ENCODE measurements around the gene RASSF5. TPM values are rescaled to one million over a fixed set of nuclear protein-coding genes. Genes with fewer than 3 reads are reported as not detected.

The RASSF5 gene
- total and polyA plus RNA-seq, 2 experiments from 2014 or later, result 0.48 to 4.4 TPM

DNA sequence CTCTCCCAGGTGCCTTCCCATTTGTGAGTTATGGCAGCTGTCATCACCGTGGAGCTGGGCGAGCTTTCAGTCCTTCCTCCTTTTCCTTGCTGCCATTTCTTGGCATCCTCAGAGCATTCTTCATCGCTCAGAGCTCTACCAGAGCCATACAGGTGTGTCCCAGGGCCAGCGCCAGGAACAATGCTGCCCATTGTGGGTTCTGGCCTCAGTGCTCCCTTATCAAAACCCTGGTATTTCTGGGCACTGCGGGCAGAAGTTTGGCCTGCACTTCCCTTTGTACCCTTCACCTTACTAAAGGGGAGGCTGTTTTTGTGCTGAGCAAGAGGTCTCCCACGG lies 28.5 kb downstream of the RASSF5 start (continued):
- TF ChIP-seq, protein P1, sequence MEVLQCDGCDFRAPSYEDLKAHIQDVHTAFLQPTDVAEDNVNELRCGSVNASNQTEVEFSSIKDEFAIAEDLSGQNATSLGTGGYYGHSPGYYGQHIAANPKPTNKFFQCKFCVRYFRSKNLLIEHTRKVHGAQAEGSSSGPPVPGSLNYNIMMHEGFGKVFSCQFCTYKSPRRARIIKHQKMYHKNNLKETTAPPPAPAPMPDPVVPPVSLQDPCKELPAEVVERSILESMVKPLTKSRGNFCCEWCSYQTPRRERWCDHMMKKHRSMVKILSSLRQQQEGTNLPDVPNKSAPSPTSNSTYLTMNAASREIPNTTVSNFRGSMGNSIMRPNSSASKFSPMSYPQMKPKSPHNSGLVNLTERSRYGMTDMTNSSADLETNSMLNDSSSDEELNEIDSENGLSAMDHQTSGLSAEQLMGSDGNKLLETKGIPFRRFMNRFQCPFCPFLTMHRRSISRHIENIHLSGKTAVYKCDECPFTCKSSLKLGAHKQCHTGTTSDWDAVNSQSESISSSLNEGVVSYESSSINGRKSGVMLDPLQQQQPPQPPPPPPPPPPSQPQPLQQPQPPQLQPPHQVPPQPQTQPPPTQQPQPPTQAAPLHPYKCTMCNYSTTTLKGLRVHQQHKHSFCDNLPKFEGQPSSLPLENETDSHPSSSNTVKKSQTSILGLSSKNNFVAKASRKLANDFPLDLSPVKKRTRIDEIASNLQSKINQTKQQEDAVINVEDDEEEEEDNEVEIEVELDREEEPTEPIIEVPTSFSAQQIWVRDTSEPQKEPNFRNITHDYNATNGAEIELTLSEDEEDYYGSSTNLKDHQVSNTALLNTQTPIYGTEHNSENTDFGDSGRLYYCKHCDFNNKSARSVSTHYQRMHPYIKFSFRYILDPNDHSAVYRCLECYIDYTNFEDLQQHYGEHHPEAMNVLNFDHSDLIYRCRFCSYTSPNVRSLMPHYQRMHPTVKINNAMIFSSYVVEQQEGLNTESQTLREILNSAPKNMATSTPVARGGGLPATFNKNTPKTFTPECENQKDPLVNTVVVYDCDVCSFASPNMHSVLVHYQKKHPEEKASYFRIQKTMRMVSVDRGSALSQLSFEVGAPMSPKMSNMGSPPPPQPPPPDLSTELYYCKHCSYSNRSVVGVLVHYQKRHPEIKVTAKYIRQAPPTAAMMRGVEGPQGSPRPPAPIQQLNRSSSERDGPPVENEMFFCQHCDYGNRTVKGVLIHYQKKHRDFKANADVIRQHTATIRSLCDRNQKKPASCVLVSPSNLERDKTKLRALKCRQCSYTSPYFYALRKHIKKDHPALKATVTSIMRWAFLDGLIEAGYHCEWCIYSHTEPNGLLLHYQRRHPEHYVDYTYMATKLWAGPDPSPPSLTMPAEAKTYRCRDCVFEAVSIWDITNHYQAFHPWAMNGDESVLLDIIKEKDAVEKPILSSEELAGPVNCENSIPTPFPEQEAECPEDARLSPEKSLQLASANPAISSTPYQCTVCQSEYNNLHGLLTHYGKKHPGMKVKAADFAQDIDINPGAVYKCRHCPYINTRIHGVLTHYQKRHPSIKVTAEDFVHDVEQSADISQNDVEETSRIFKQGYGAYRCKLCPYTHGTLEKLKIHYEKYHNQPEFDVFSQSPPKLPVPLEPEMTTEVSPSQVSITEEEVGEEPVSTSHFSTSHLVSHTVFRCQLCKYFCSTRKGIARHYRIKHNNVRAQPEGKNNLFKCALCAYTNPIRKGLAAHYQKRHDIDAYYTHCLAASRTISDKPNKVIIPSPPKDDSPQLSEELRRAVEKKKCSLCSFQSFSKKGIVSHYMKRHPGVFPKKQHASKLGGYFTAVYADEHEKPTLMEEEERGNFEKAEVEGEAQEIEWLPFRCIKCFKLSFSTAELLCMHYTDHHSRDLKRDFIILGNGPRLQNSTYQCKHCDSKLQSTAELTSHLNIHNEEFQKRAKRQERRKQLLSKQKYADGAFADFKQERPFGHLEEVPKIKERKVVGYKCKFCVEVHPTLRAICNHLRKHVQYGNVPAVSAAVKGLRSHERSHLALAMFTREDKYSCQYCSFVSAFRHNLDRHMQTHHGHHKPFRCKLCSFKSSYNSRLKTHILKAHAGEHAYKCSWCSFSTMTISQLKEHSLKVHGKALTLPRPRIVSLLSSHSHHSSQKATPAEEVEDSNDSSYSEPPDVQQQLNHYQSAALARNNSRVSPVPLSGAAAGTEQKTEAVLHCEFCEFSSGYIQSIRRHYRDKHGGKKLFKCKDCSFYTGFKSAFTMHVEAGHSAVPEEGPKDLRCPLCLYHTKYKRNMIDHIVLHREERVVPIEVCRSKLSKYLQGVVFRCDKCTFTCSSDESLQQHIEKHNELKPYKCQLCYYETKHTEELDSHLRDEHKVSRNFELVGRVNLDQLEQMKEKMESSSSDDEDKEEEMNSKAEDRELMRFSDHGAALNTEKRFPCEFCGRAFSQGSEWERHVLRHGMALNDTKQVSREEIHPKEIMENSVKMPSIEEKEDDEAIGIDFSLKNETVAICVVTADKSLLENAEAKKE (CRISPR knock-in tag; IDR thresholded peaks at IDR 0.05), result no peak
- TF ChIP-seq ETS1 (IDR thresholded peaks at IDR 0.05) (no peak), ZNF331 (CRISPR knock-in tag; IDR thresholded peaks at IDR 0.05; ENCODE audit: low read depth) (no peak), EZH2phosphoT487 (IDR thresholded peaks at IDR 0.05; ENCODE audit: unreplicated experiment) (no peak), ZNF114 (CRISPR knock-in tag; IDR thresholded peaks at IDR 0.05) (no peak), POLR2AphosphoS5 (IDR thresholded peaks at IDR 0.05; ENCODE audit: low read depth) (no peak), JUNB (IDR thresholded peaks at IDR 0.05; ENCODE audit: unreplicated experiment) (no peak), CREB1 (CRISPR knock-in tag; IDR thresholded peaks at IDR 0.05; ENCODE audit: low read depth) (no peak), EZH2 (IDR thresholded peaks at IDR 0.05; ENCODE audit: low read depth, unreplicated experiment) (no peak)
- TF ChIP-seq, protein P2, sequence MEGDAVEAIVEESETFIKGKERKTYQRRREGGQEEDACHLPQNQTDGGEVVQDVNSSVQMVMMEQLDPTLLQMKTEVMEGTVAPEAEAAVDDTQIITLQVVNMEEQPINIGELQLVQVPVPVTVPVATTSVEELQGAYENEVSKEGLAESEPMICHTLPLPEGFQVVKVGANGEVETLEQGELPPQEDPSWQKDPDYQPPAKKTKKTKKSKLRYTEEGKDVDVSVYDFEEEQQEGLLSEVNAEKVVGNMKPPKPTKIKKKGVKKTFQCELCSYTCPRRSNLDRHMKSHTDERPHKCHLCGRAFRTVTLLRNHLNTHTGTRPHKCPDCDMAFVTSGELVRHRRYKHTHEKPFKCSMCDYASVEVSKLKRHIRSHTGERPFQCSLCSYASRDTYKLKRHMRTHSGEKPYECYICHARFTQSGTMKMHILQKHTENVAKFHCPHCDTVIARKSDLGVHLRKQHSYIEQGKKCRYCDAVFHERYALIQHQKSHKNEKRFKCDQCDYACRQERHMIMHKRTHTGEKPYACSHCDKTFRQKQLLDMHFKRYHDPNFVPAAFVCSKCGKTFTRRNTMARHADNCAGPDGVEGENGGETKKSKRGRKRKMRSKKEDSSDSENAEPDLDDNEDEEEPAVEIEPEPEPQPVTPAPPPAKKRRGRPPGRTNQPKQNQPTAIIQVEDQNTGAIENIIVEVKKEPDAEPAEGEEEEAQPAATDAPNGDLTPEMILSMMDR (conservative IDR thresholded peaks at IDR 0.05; ENCODE audit: low read depth in 2 of 2), result no peak
